Activated CD8-positive, alpha-beta T cell treated with anti-CD3 and anti-CD28 coated beads for 36 hours (primary cell): ENCODE results near the gene COIL. TPM values are rescaled to one million over a fixed set of nuclear protein-coding genes. Genes with fewer than 3 reads are reported as not detected.
A peak's percentile ranks its signal among the peaks of the same experiment; 100 is the strongest.

Source experiments
- ATAC-seq: fragments of 200-7000 bp; cut with Tn5 transposase; one replicate; pipeline ENCODE4 v1.10.0; 2021; ENCODE audit warnings: mild to moderate bottlenecking, moderate library complexity
- CTCF ChIA-PET: fragments of 350-600 bp; sonication (Branson Sonifier 250); formaldehyde crosslinking; loops from one replicate; lab custom pipeline; 2021; ENCODE audit warnings: antibody characterized with exemption; lab: Charles Lee
- POLR2A ChIA-PET: fragments of 350-600 bp; sonication (Branson Sonifier 250); formaldehyde crosslinking; loops from one replicate; lab custom pipeline; 2021; ENCODE audit warnings: antibody characterized with exemption; lab: Charles Lee
- DNase-seq: peaks from one replicate; pipeline ENCODE4 v3.0.0-alpha.2; 2020
- H3K27ac Mint-ChIP-seq: one replicate; pipeline ENCODE4 v1.8.0; 2021; ENCODE audit warnings: mild to moderate bottlenecking, mixed read lengths
- H3K27me3 Mint-ChIP-seq: one replicate; pipeline ENCODE4 v1.8.0; 2021; ENCODE audit warnings: mixed read lengths
- H3K36me3 Mint-ChIP-seq: one replicate; pipeline ENCODE4 v1.8.0; 2021; ENCODE audit warnings: low read depth, mixed read lengths
- H3K4me1 Mint-ChIP-seq: one replicate; pipeline ENCODE4 v1.8.0; 2021; ENCODE audit warnings: low read depth, mixed read lengths
- H3K4me3 Mint-ChIP-seq: one replicate; pipeline ENCODE4 v1.8.0; 2021; ENCODE audit warnings: mild to moderate bottlenecking, moderate library complexity, mixed read lengths
- H3K9me3 Mint-ChIP-seq: one replicate; pipeline ENCODE4 v1.8.0; 2021; ENCODE audit warnings: mixed read lengths
- intact Hi-C: fragments of 100-400 bp; cut with micrococcal nuclease; formaldehyde crosslinking; loops from one replicate; pipeline ENCODE4 v1.10.0; 2022
- total RNA-seq, 2 experiments: library from RNA; stranded (reverse); gene quantifications; one replicate each; pipeline ENCODE4 v1.2.3, GENCODE V29; 2021
- TF ChIP-seq, protein P1 (sequence below): fragments of 200-600 bp; IDR thresholded peaks from one replicate; pipeline ENCODE4 v1.8.0; 2022; ENCODE audit warnings: antibody characterized with exemption, mild to moderate bottlenecking

Gene COIL, protein sequence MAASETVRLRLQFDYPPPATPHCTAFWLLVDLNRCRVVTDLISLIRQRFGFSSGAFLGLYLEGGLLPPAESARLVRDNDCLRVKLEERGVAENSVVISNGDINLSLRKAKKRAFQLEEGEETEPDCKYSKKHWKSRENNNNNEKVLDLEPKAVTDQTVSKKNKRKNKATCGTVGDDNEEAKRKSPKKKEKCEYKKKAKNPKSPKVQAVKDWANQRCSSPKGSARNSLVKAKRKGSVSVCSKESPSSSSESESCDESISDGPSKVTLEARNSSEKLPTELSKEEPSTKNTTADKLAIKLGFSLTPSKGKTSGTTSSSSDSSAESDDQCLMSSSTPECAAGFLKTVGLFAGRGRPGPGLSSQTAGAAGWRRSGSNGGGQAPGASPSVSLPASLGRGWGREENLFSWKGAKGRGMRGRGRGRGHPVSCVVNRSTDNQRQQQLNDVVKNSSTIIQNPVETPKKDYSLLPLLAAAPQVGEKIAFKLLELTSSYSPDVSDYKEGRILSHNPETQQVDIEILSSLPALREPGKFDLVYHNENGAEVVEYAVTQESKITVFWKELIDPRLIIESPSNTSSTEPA
- total RNA-seq = 10 to 100 TPM; 19.5 to 20.8 TPM

- peaks cover 26% of the 10 kb centered on the region for H3K4me1 Mint-ChIP-seq
- peak within 1 kb of the TSS; percentile 81 for H3K4me3 Mint-ChIP-seq
- no peaks in the 10 kb centered on the region for H3K27me3 Mint-ChIP-seq
- peak within 1 kb of the TSS; percentile 94 for H3K27ac Mint-ChIP-seq
- POLR2A ChIA-PET = interaction anchor here (0.6 to 1.5 kb wide), 5 partner anchors 19 to 174 kb away, joined by 3 to 5 read pairs (median 3); partner anchors contain the start of gene TRIM25
- TF ChIP-seq, protein P1, sequence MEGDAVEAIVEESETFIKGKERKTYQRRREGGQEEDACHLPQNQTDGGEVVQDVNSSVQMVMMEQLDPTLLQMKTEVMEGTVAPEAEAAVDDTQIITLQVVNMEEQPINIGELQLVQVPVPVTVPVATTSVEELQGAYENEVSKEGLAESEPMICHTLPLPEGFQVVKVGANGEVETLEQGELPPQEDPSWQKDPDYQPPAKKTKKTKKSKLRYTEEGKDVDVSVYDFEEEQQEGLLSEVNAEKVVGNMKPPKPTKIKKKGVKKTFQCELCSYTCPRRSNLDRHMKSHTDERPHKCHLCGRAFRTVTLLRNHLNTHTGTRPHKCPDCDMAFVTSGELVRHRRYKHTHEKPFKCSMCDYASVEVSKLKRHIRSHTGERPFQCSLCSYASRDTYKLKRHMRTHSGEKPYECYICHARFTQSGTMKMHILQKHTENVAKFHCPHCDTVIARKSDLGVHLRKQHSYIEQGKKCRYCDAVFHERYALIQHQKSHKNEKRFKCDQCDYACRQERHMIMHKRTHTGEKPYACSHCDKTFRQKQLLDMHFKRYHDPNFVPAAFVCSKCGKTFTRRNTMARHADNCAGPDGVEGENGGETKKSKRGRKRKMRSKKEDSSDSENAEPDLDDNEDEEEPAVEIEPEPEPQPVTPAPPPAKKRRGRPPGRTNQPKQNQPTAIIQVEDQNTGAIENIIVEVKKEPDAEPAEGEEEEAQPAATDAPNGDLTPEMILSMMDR = peak; percentile 97
- H3K9me3 Mint-ChIP-seq = no peaks in the 10 kb centered on the region
- intact Hi-C loops = no loop called here
- peaks cover 2% of the 10 kb centered on the region for H3K36me3 Mint-ChIP-seq
- DNase-seq (peak; percentile 96), ATAC-seq (peak; percentile 96)
- CTCF ChIA-PET = interaction anchor here (1.0 to 2.5 kb wide), 5 partner anchors 10 to 71 kb away, joined by 4 to 8 read pairs (median 5); partner anchors contain the start of gene SCPEP1
Observed at GRCh38 chr17:56960596-56961538, at the start of gene COIL. Gene COIL, minus strand, starts transcription at chr17:56961050. Its CDS starts 31 bp downstream, at chr17:56961019.

GRCh38 chr17:57010487-57010886, 49.6 kb upstream of the COIL start:
- no peak for ATAC-seq

GRCh38 chr17:57009737-57010445, 49.0 kb upstream of the COIL start:
- intact Hi-C loops = no loop called here
- H3K27me3 Mint-ChIP-seq = peaks cover 6% of the 10 kb centered on the region
- H3K9me3 Mint-ChIP-seq = no peaks in the 10 kb centered on the region
- TF ChIP-seq, protein P1 = peak; percentile 76
- no peak overlapping the region for H3K27ac Mint-ChIP-seq
- ChIA-PET POLR2A (no interaction called here), CTCF (interaction anchor here (0.7 to 2.7 kb wide), 22 partner anchors 8 to 823 kb away, joined by 3 to 11 read pairs (median 3); partner anchors contain the start of genes COIL and SCPEP1)
- peaks cover 8% of the 10 kb centered on the region for H3K4me1 Mint-ChIP-seq
- DNase-seq (peak; percentile 77), ATAC-seq (peak; percentile 97)
- H3K36me3 Mint-ChIP-seq = peaks cover 6% of the 10 kb centered on the region
- peak overlapping the region; percentile 3 for H3K4me3 Mint-ChIP-seq

More at GRCh38 chr17:57010487-57010886, 49.6 kb upstream of the COIL start:
- Mint-ChIP-seq H3K27ac (no peak overlapping the region), H3K27me3 (peaks cover 6% of the 10 kb centered on the region), H3K4me3 (no peak overlapping the region), H3K36me3 (peaks cover 6% of the 10 kb centered on the region), H3K9me3 (no peaks in the 10 kb centered on the region), H3K4me1 (peaks cover 5% of the 10 kb centered on the region)
- ChIA-PET POLR2A (no interaction called here), CTCF (interaction anchor here (0.7 to 2.7 kb wide), 22 partner anchors 9 to 822 kb away, joined by 3 to 11 read pairs (median 3); partner anchors contain the start of genes COIL and SCPEP1)
- TF ChIP-seq, protein P1 = no peak
- DNase-seq = no peak
- intact Hi-C loops = no loop called here

GRCh38 chr17:57008958-57009357, 48.1 kb upstream of the COIL start:
- ChIA-PET CTCF (interaction anchor here (1.5 to 2.7 kb wide), 2 partner anchors 10 to 45 kb away, joined by 3 to 11 read pairs; no protein-coding TSS in a partner anchor), POLR2A (interaction anchor here (1.3 to 1.7 kb wide), 2 partner anchors 10 to 30 kb away, joined by 3 to 5 read pairs; partner anchors contain the start of gene SCPEP1)
- peaks cover 8% of the 10 kb centered on the region for H3K4me1 Mint-ChIP-seq
- no peaks in the 10 kb centered on the region for H3K9me3 Mint-ChIP-seq
- TF ChIP-seq, protein P1 = no peak
- peaks cover 6% of the 10 kb centered on the region for H3K27me3 Mint-ChIP-seq
- H3K36me3 Mint-ChIP-seq = peaks cover 6% of the 10 kb centered on the region
- H3K4me3 Mint-ChIP-seq = no peak overlapping the region
- ATAC-seq (no peak), DNase-seq (peak; percentile 8)
- intact Hi-C loops = no loop called here
- no peak overlapping the region for H3K27ac Mint-ChIP-seq
